Neutrophil (primary cell): Measurements from ENCODE around the gene GADD45GIP1.

ENCODE experiments used
- H3K27ac ChIP-seq: fragments of 200-600 bp; sonication (generic); 2 replicates; pipeline ENCODE4 v1.5.1; 2016; ENCODE audit warnings: mild to moderate bottlenecking, moderate library complexity
- H3K27me3 ChIP-seq: fragments of 200-600 bp; sonication (generic); 2 replicates; pipeline ENCODE4 v1.6.0; 2016; ENCODE audit warnings: mild to moderate bottlenecking
- H3K36me3 ChIP-seq: fragments of 200-600 bp; sonication (generic); 2 replicates; pipeline ENCODE4 v1.5.1; 2017
- H3K4me1 ChIP-seq, 2 experiments: fragments of 200-600 bp in 1 of 2; sonication (generic) in 1 of 2; 1 replicate in 1 of 2; 2 replicates in 1 of 2; pipeline versions ENCODE4 v1.5.1 to v1.6.1; 2013 to 2016; ENCODE audit warnings: low read depth in 1 of 2, low read length in 1 of 2, mild to moderate bottlenecking in 1 of 2, moderate library complexity in 1 of 2; ENCODE audit not compliant: control insufficient read depth in 1 of 2, insufficient read depth in 1 of 2
- H3K4me3 ChIP-seq, 2 experiments: fragments of 200-600 bp in 1 of 2; sonication (generic) in 1 of 2; 1 replicate in 1 of 2; 2 replicates in 1 of 2; pipeline ENCODE4 v1.5.1; 2013 to 2016; ENCODE audit warnings: low read depth in 1 of 2, low read length in 1 of 2, mild to moderate bottlenecking in 1 of 2, moderate library complexity in 1 of 2
- H3K9me3 ChIP-seq: fragments of 200-600 bp; sonication (generic); 2 replicates; pipeline ENCODE4 v1.5.1; 2016
- CTCF ChIP-seq: fragments of 200-600 bp; sonication (generic); IDR thresholded peaks from 2 replicates; pipeline ENCODE4 v1.5.1; 2016; ENCODE audit warnings: antibody characterized with exemption

The GADD45GIP1 gene

GRCh38 chr19:12993562-12993961, 36.5 kb upstream of the GADD45GIP1 start:
- no peaks in the 10 kb centered on the region for H3K36me3 ChIP-seq
- no peaks in the 10 kb centered on the region for H3K9me3 ChIP-seq
- no peak overlapping the region for H3K27ac ChIP-seq
- H3K4me3 ChIP-seq: no peak overlapping the region
- TF ChIP-seq CTCF: no peak
- peaks cover 72% of the 10 kb centered on the region for H3K27me3 ChIP-seq
- H3K4me1 ChIP-seq: peaks cover 9 to 15% of the 10 kb centered on the region in 2 experiments

- Histone ChIP-seq H3K36me3 (no peaks in the 10 kb centered on the region), H3K27ac (no peak overlapping the region), H3K4me3 (no peak overlapping the region), H3K27me3 (peaks cover 69% of the 10 kb centered on the region), H3K4me1 (peaks cover 9 to 15% of the 10 kb centered on the region in 2 experiments), H3K9me3 (no peaks in the 10 kb centered on the region)
- no peak for TF ChIP-seq CTCF
Measured at GRCh38 chr19:12992729-12993128, 35.7 kb upstream of the GADD45GIP1 start.

- peaks cover 9 to 10% of the 10 kb centered on the region in 2 experiments for H3K4me1 ChIP-seq
- H3K36me3 ChIP-seq: no peaks in the 10 kb centered on the region
- H3K4me3 ChIP-seq: no peak overlapping the region
- peaks cover 54% of the 10 kb centered on the region for H3K27me3 ChIP-seq
- H3K27ac ChIP-seq: no peak overlapping the region
- TF ChIP-seq CTCF: no peak
- no peaks in the 10 kb centered on the region for H3K9me3 ChIP-seq
Measured at GRCh38 chr19:12991296-12991695, 34.3 kb upstream of the GADD45GIP1 start.

- H3K27ac ChIP-seq: no peak overlapping the region
- no peaks in the 10 kb centered on the region for H3K9me3 ChIP-seq
- no peaks in the 10 kb centered on the region for H3K36me3 ChIP-seq
- no peak for TF ChIP-seq CTCF
- no peak overlapping the region for H3K4me3 ChIP-seq
- peaks cover 4 to 6% of the 10 kb centered on the region in 2 experiments for H3K4me1 ChIP-seq
- peaks cover 50% of the 10 kb centered on the region for H3K27me3 ChIP-seq
Measured at GRCh38 chr19:12990853-12991252, 33.8 kb upstream of the GADD45GIP1 start.

- H3K27me3 ChIP-seq: peaks cover 53% of the 10 kb centered on the region
- H3K4me1 ChIP-seq: peaks cover 4 to 6% of the 10 kb centered on the region in 2 experiments
- H3K9me3 ChIP-seq: no peaks in the 10 kb centered on the region
- H3K4me3 ChIP-seq: no peak overlapping the region
- H3K36me3 ChIP-seq: no peaks in the 10 kb centered on the region
- TF ChIP-seq CTCF: no peak
- H3K27ac ChIP-seq: no peak overlapping the region
Measured at GRCh38 chr19:12990431-12990830, 33.4 kb upstream of the GADD45GIP1 start.

- Histone ChIP-seq H3K27me3 (peaks cover 54% of the 10 kb centered on the region), H3K4me3 (no peak overlapping the region), H3K4me1 (peaks cover 7 to 9% of the 10 kb centered on the region in 2 experiments), H3K36me3 (no peaks in the 10 kb centered on the region), H3K27ac (no peak overlapping the region), H3K9me3 (no peaks in the 10 kb centered on the region)
- TF ChIP-seq CTCF: no peak
Measured at GRCh38 chr19:12987781-12988180, 30.8 kb upstream of the GADD45GIP1 start.
